Iris pigment epithelial cell (primary cell): ENCODE results near the gene PDX1.

Source experiments
- DNase-seq: peaks from one replicate; pipeline ENCODE4 v3.0.0-alpha.2; 2011; ENCODE audit warnings: low read depth

PDX1 gene

GRCh38 chr13:27970382-27971235 is 50.8 kb downstream of the PDX1 start:
- no peak for DNase-seq

GRCh38 chr13:27971236-27971645 is 51.4 kb downstream of the PDX1 start:
- no peak for DNase-seq

GRCh38 chr13:27971776-27972477 is 52.1 kb downstream of the PDX1 start:
- no peak for DNase-seq

DNA sequence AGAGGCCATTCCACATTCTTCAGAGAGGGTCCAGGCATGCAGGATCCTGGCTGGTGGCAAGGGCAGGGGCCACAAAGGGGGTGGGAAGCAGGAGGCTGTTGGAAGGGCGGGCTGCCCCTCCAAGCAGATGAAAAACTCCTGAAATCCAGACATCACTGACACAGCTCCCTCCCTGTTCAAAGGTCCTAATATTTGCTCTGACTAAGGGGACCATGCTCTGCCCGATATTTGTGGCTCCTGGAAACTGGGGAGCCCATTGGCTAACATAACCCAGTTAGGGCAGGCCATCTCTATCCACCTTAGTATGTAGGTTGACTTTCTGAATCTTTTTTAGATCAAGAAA is 52.6 kb downstream of the PDX1 start:
- no peak for DNase-seq

- no peak for DNase-seq
Observed at GRCh38 chr13:27973291-27973690, 53.5 kb downstream of the PDX1 start.

DNA sequence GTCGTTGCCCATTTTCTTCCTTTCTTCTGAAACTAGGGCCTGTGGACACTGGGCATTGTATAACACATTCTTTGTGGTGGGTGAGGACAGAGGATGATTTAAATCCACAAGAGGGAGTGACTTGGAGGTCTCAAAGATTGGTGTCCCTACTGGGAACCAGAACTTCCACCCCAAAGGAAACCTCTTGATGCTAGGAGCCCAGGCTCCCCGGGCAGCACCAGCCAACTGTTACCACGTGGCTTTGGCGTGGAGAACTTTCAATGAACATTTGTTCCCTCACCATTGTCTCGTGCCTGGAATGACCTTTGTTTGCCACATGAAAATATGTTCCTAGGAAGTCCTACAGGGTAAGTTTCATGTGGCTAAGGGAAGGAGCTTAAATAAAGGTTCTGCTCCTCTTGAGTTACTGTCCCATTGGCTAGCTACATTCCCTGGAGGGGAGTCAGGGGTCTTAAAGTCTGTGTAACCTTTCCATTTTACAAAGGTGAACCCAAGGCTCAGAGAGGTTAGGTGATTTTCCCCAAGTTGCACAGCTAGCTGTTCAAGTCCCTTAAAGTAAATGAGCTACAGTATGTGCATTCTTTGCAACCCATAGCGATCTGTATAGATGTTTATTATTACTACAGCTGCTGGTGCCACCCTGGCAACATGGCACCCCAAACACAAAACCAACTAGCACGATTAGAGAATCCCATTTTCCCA is 54.3 kb downstream of the PDX1 start:
- DNase-seq = no peak
